GM12878 (cell line): ENCODE results near the gene MAPK1IP1L.

Experiments
- CBFB ChIP-seq: IDR thresholded peaks from 2 replicates; pipeline ENCODE4 v1.6.1; 2016; ENCODE audit warnings: antibody characterized with exemption, low read depth
- EP300 ChIP-seq, 2 experiments: fragments of 150-350 bp in 1 of 2; IDR thresholded peaks; 2 replicates each; pipeline ENCODE4 v1.6.1; 2011 to 2012; ENCODE audit warnings: low read depth in 2 of 2, low read length in 2 of 2, borderline replicate concordance in 1 of 2, improper control_type of control experiment in 1 of 2, inconsistent platforms in 1 of 2; ENCODE audit not compliant: control insufficient read depth in 1 of 2
- MTA3 ChIP-seq: IDR thresholded peaks from 2 replicates; pipeline ENCODE4 v1.6.1; 2012; ENCODE audit warnings: low read length, inconsistent platforms, borderline replicate concordance
- NFYA ChIP-seq: IDR thresholded peaks from 2 replicates; pipeline ENCODE4 v1.6.1; 2011; ENCODE audit warnings: low read depth, mild to moderate bottlenecking, low read length, improper control_type of control experiment, borderline replicate concordance
- TBL1XR1 ChIP-seq: IDR thresholded peaks from 2 replicates; pipeline ENCODE4 v1.6.1; 2012; ENCODE audit warnings: low read depth, low read length, improper control_type of control experiment
- ZNF384 ChIP-seq: IDR thresholded peaks from 2 replicates; pipeline ENCODE4 v1.6.1; 2012; ENCODE audit warnings: low read depth, mild to moderate bottlenecking, low read length, improper control_type of control experiment, borderline replicate concordance
- TF ChIP-seq, protein P1 (sequence below): IDR thresholded peaks from 2 replicates; pipeline ENCODE4 v1.6.1; 2012; ENCODE audit warnings: low read length, inconsistent platforms

DNA sequence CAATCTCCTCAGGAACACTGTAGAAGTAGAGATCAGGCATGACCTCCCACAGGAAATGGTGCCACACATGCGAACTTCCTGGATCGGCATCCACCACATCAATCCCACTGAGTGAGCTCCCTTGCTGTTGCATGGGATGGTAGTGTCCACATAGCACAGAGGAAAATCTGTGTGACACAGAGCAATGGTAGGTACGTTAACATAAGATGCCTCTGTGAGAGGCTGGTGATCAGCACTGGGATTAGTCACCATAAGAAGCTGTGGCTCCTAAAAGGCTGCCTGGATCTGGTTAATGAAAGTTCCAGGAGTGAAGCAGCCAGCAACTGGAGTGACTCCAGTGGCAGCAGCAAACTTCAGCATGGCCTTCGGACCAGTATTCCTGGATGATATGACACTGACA lies 46.4 kb upstream of the MAPK1IP1L start:
- TF ChIP-seq EP300 (IDR thresholded peaks at IDR 0.05; ENCODE audit: borderline replicate concordance in 1 of 2, control insufficient read depth in 1 of 2, low read depth in 2 of 2, low read length in 2 of 2) (no peak), MTA3 (no peak), TBL1XR1 (no peak), CBFB (no peak), ZNF384 (no peak), NFYA (no peak)
- TF ChIP-seq, protein P1, sequence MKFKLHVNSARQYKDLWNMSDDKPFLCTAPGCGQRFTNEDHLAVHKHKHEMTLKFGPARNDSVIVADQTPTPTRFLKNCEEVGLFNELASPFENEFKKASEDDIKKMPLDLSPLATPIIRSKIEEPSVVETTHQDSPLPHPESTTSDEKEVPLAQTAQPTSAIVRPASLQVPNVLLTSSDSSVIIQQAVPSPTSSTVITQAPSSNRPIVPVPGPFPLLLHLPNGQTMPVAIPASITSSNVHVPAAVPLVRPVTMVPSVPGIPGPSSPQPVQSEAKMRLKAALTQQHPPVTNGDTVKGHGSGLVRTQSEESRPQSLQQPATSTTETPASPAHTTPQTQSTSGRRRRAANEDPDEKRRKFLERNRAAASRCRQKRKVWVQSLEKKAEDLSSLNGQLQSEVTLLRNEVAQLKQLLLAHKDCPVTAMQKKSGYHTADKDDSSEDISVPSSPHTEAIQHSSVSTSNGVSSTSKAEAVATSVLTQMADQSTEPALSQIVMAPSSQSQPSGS, result no peak
